Measurements from ENCODE around the gene TMEM132D.

The TMEM132D gene

DNA sequence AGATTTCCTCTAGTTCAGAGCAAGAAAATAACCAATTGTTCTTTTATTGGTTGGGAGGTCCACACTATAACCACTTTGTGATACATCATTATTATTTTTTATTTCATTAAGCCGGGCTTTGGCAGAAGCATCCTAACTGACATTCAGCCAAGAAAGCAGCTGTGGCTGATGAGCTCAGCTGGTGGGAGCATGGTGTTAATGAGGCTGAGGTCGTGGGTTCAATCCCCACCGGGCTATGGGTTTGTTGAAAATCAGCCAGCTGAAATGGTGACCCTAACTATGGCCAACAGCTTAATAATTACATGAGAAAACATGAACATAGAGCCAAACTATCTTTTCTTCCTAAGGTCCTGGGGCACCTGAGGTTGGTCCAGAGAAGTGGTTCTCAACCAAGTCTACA is 672.3 kb downstream of the TMEM132D start:
- no peaks in the 10 kb centered on the region for H3F3A ChIP-seq (ENCODE audit: insufficient read depth)
- H3K9me3 ChIP-seq (ENCODE audit: insufficient read depth, low read length): no peaks in the 10 kb centered on the region
- no peak overlapping the region for H3K27ac ChIP-seq (ENCODE audit: low read depth, low read length)
- no peak overlapping the region for H3K9ac ChIP-seq (ENCODE audit: low read length)
- H3K36me3 ChIP-seq (ENCODE audit: low read length): no peaks in the 10 kb centered on the region
- no peaks in the 10 kb centered on the region for H3K27me3 ChIP-seq (ENCODE audit: low read length)
- no peaks in the 10 kb centered on the region for H3K9me2 ChIP-seq (replicated peaks; ENCODE audit: insufficient read depth, low read length)
- no peak overlapping the region for H2AFZ ChIP-seq (ENCODE audit: low read depth, low read length, severe bottlenecking)
- TF ChIP-seq EZH2phosphoT487 (conservative IDR thresholded peaks at IDR 0.05; ENCODE audit: low read length): no peak
- TF ChIP-seq, protein P1, sequence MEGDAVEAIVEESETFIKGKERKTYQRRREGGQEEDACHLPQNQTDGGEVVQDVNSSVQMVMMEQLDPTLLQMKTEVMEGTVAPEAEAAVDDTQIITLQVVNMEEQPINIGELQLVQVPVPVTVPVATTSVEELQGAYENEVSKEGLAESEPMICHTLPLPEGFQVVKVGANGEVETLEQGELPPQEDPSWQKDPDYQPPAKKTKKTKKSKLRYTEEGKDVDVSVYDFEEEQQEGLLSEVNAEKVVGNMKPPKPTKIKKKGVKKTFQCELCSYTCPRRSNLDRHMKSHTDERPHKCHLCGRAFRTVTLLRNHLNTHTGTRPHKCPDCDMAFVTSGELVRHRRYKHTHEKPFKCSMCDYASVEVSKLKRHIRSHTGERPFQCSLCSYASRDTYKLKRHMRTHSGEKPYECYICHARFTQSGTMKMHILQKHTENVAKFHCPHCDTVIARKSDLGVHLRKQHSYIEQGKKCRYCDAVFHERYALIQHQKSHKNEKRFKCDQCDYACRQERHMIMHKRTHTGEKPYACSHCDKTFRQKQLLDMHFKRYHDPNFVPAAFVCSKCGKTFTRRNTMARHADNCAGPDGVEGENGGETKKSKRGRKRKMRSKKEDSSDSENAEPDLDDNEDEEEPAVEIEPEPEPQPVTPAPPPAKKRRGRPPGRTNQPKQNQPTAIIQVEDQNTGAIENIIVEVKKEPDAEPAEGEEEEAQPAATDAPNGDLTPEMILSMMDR (IDR thresholded peaks at IDR 0.05; ENCODE audit: insufficient read depth, low read length, poor library complexity, severe bottlenecking): no peak
- no peak overlapping the region for H3K4me3 ChIP-seq (ENCODE audit: insufficient read depth, low read length, poor library complexity, severe bottlenecking)
- no peaks in the 10 kb centered on the region for H3K79me2 ChIP-seq (ENCODE audit: insufficient read depth, low read length)
- H3K4me2 ChIP-seq (ENCODE audit: low read depth, low read length, poor library complexity, severe bottlenecking): no peak overlapping the region
- H4K20me1 ChIP-seq (ENCODE audit: low read depth, low read length): no peaks in the 10 kb centered on the region

DNA sequence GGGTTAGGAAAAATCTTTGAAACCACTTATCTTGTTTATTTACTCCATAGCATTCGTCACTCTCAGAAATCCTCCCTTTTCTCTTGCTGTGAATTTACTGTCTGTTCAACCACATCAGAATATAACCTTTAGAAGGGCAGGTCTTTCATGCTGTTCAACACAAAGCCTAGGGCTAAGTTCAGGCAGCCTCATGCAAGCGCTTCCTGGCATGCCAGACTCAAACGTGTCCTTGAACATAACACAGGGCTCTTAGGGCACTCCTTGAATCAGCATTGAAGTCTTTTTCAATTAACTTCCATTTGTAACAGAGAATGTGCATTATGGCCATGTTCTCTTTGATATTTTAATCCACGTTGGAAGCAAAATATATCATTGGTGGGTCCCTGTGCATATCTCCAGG is 672.8 kb downstream of the TMEM132D start:
- Histone ChIP-seq H3K9me2 (replicated peaks; ENCODE audit: insufficient read depth, low read length) (no peaks in the 10 kb centered on the region), H3K79me2 (ENCODE audit: insufficient read depth, low read length) (no peaks in the 10 kb centered on the region), H3K9ac (ENCODE audit: low read length) (no peak overlapping the region), H3F3A (ENCODE audit: insufficient read depth) (no peaks in the 10 kb centered on the region), H3K27me3 (ENCODE audit: low read length) (no peaks in the 10 kb centered on the region), H3K36me3 (ENCODE audit: low read length) (no peaks in the 10 kb centered on the region), H2AFZ (ENCODE audit: low read depth, low read length, severe bottlenecking) (no peak overlapping the region), H3K27ac (ENCODE audit: low read depth, low read length) (no peak overlapping the region), H3K4me2 (ENCODE audit: low read depth, low read length, poor library complexity, severe bottlenecking) (no peak overlapping the region), H3K4me3 (ENCODE audit: insufficient read depth, low read length, poor library complexity, severe bottlenecking) (no peak overlapping the region), H4K20me1 (ENCODE audit: low read depth, low read length) (no peaks in the 10 kb centered on the region), H3K9me3 (ENCODE audit: insufficient read depth, low read length) (no peaks in the 10 kb centered on the region)
- TF ChIP-seq EZH2phosphoT487 (conservative IDR thresholded peaks at IDR 0.05; ENCODE audit: low read length): no peak
- TF ChIP-seq, protein P1 (IDR thresholded peaks at IDR 0.05; ENCODE audit: insufficient read depth, low read length, poor library complexity, severe bottlenecking): no peak

DNA sequence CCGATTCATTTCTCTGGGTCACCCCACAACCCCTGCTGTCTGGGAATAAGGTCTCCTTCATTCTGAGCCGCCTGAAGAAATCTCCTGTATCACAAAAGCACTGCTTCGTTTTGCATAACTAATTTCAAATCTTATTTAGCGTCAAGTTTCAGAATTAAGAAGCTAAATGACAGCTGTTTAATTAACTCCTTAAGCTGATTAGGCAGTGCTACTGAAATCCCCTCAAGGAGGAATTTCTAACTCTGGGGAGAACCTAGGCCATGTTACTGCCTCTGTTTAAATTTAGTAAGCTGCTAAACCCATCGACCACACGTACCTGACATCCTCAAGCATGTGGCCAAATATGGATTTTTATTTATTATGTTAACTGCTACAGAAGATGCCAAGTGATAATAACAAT is 677.0 kb downstream of the TMEM132D start:
- Histone ChIP-seq H2AFZ (ENCODE audit: low read depth, low read length, severe bottlenecking) (no peak overlapping the region), H3K9me3 (ENCODE audit: insufficient read depth, low read length) (no peaks in the 10 kb centered on the region), H3K9me2 (replicated peaks; ENCODE audit: insufficient read depth, low read length) (no peaks in the 10 kb centered on the region), H3K27me3 (ENCODE audit: low read length) (no peaks in the 10 kb centered on the region), H3K4me3 (ENCODE audit: insufficient read depth, low read length, poor library complexity, severe bottlenecking) (no peak overlapping the region), H3K9ac (ENCODE audit: low read length) (no peak overlapping the region), H3K36me3 (ENCODE audit: low read length) (no peaks in the 10 kb centered on the region), H3K27ac (ENCODE audit: low read depth, low read length) (no peak overlapping the region), H3K4me2 (ENCODE audit: low read depth, low read length, poor library complexity, severe bottlenecking) (no peak overlapping the region), H3K79me2 (ENCODE audit: insufficient read depth, low read length) (no peaks in the 10 kb centered on the region), H3F3A (ENCODE audit: insufficient read depth) (no peaks in the 10 kb centered on the region), H4K20me1 (ENCODE audit: low read depth, low read length) (no peaks in the 10 kb centered on the region)
- TF ChIP-seq, protein P1 (IDR thresholded peaks at IDR 0.05; ENCODE audit: insufficient read depth, low read length, poor library complexity, severe bottlenecking): no peak
- TF ChIP-seq EZH2phosphoT487 (conservative IDR thresholded peaks at IDR 0.05; ENCODE audit: low read length): no peak

Data from SU-DHL-6 (cell line).